ENCODE data around the gene CLPTM1.

Gene CLPTM1

DNA sequence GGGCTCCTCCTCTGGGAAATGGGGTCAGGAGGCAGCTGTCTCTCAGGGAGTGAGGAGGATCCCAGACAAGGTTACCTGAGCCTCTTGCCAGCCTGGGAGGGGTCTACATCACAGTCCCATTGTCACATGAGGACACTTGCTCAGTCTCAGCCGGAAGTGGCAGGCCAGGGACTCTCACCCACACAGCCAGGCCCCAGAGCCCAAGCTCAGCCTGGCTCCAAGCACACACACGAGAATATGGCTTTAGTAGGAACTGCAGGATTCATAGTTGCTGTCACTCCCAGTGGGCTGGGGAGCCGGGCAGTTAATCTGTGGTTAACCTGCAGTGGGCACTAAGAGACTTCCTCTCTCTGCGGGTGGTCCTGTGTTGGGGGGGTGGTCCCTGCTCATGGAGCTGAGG is 30.3 kb downstream of the CLPTM1 start:
- Histone ChIP-seq H3K4me3 (ENCODE audit: low read depth, low read length) (no peak overlapping the region), H3K4me1 (ENCODE audit: control insufficient read depth, insufficient read depth, low read length, unreplicated experiment) (no peaks in the 10 kb centered on the region), H3K27ac (ENCODE audit: low read depth, low read length) (no peak overlapping the region), H2AFZ (ENCODE audit: low read length, unreplicated experiment) (no peak overlapping the region), H3K79me2 (ENCODE audit: control insufficient read depth, insufficient read depth, low read length, unreplicated experiment) (no peaks in the 10 kb centered on the region), H3K27me3 (ENCODE audit: insufficient read depth, low read length) (no peaks in the 10 kb centered on the region), H3K36me3 (ENCODE audit: insufficient read depth, low read length) (no peaks in the 10 kb centered on the region)

DNA sequence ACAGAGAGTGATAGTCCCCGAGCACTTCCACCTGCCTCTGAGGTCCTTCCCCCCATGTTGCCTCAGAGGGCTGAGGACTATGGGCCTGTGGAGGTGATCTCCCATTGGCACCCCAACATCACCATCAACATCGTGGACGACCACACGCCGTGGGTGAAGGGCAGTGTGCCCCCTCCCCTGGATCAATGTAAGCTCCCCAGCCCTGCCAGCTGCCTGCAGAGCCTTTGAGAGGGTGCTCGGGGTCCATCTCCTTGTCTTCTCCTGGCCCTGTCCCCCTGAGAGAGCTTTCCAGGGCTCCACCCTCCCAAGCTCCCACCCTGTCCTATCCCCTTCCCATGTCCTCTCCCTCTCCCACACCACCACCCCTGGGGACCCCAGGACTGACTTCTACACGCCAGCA is 31.2 kb downstream of the CLPTM1 start:
- Histone ChIP-seq H3K36me3 (ENCODE audit: insufficient read depth, low read length) (no peaks in the 10 kb centered on the region), H3K79me2 (ENCODE audit: control insufficient read depth, insufficient read depth, low read length, unreplicated experiment) (no peaks in the 10 kb centered on the region), H3K4me3 (ENCODE audit: low read depth, low read length) (no peak overlapping the region), H3K27ac (ENCODE audit: low read depth, low read length) (no peak overlapping the region), H3K4me1 (ENCODE audit: control insufficient read depth, insufficient read depth, low read length, unreplicated experiment) (no peaks in the 10 kb centered on the region), H3K27me3 (ENCODE audit: insufficient read depth, low read length) (no peaks in the 10 kb centered on the region), H2AFZ (ENCODE audit: low read length, unreplicated experiment) (no peak overlapping the region)

DNA sequence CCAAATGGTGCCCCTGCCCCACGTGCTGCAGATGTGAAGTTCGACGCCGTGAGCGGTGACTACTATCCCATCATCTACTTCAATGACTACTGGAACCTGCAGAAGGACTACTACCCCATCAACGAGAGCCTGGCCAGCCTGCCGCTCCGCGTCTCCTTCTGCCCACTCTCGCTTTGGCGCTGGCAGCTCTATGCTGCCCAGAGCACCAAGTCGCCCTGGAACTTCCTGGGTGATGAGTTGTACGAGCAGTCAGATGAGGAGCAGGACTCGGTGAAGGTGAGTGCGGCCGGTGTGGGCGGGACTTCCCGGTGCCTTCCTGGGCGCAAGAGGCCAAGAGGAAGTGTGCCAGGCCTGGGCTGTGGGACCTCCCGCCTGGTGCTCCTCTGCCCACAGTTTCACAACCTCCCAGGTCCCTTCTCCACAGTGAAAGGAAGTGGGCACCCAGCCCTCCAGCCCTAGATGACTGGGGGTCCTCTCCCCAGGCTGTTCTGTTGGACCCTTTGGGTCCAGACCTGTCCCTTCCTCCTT is 32.0 kb downstream of the CLPTM1 start:
- no peaks in the 10 kb centered on the region for H3K4me1 ChIP-seq (ENCODE audit: control insufficient read depth, insufficient read depth, low read length, unreplicated experiment)

GRCh38 chr19:44988273-44988672 is 33.1 kb downstream of the CLPTM1 start:
- Histone ChIP-seq H3K36me3 (ENCODE audit: insufficient read depth, low read length) (no peaks in the 10 kb centered on the region), H3K27me3 (ENCODE audit: insufficient read depth, low read length) (no peaks in the 10 kb centered on the region), H3K27ac (ENCODE audit: low read depth, low read length) (no peak overlapping the region), H3K79me2 (ENCODE audit: control insufficient read depth, insufficient read depth, low read length, unreplicated experiment) (no peaks in the 10 kb centered on the region), H3K4me1 (ENCODE audit: control insufficient read depth, insufficient read depth, low read length, unreplicated experiment) (no peaks in the 10 kb centered on the region), H3K4me3 (ENCODE audit: low read depth, low read length) (no peak overlapping the region), H2AFZ (ENCODE audit: low read length, unreplicated experiment) (no peak overlapping the region)

More for the DNA sequence above, 32.0 kb downstream of the CLPTM1 start:
- Histone ChIP-seq H3K27me3 (ENCODE audit: insufficient read depth, low read length) (no peaks in the 10 kb centered on the region), H2AFZ (ENCODE audit: low read length, unreplicated experiment) (no peak overlapping the region), H3K79me2 (ENCODE audit: control insufficient read depth, insufficient read depth, low read length, unreplicated experiment) (no peaks in the 10 kb centered on the region), H3K4me3 (ENCODE audit: low read depth, low read length) (no peak overlapping the region), H3K36me3 (ENCODE audit: insufficient read depth, low read length) (no peaks in the 10 kb centered on the region), H3K27ac (ENCODE audit: low read depth, low read length) (no peak overlapping the region)

- Histone ChIP-seq H3K27ac (ENCODE audit: low read depth, low read length) (no peak overlapping the region), H3K4me3 (ENCODE audit: low read depth, low read length) (no peak overlapping the region), H2AFZ (ENCODE audit: low read length, unreplicated experiment) (no peak overlapping the region), H3K27me3 (ENCODE audit: insufficient read depth, low read length) (no peaks in the 10 kb centered on the region), H3K36me3 (ENCODE audit: insufficient read depth, low read length) (no peaks in the 10 kb centered on the region), H3K4me1 (ENCODE audit: control insufficient read depth, insufficient read depth, low read length, unreplicated experiment) (no peaks in the 10 kb centered on the region), H3K79me2 (ENCODE audit: control insufficient read depth, insufficient read depth, low read length, unreplicated experiment) (no peaks in the 10 kb centered on the region)
Observed at GRCh38 chr19:44988896-44989556, 33.8 kb downstream of the CLPTM1 start.

DNA sequence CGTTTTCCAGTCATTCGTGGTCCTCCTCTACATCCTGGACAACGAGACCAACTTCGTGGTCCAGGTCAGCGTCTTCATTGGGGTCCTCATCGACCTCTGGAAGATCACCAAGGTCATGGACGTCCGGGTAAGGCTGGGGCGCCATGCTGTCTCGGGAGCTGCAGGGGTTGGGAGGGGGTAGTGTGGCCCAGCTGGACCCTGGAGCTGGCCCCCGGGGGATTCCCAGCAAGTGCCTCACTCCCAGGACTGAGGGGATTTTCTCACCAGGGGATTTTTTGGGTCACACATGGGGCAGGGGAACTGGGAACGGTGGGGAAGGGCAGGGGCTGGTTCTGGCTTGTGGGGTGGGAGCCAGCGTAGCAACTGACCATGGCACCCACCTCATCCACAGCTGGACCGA is 35.3 kb downstream of the CLPTM1 start:
- Histone ChIP-seq H3K27me3 (ENCODE audit: insufficient read depth, low read length) (no peaks in the 10 kb centered on the region), H3K36me3 (ENCODE audit: insufficient read depth, low read length) (no peaks in the 10 kb centered on the region), H3K4me1 (ENCODE audit: control insufficient read depth, insufficient read depth, low read length, unreplicated experiment) (no peaks in the 10 kb centered on the region), H3K79me2 (ENCODE audit: control insufficient read depth, insufficient read depth, low read length, unreplicated experiment) (no peaks in the 10 kb centered on the region), H3K4me3 (ENCODE audit: low read depth, low read length) (no peak overlapping the region), H3K27ac (ENCODE audit: low read depth, low read length) (no peak overlapping the region), H2AFZ (ENCODE audit: low read length, unreplicated experiment) (no peak overlapping the region)

- H3K79me2 ChIP-seq (ENCODE audit: control insufficient read depth, insufficient read depth, low read length, unreplicated experiment), result no peaks in the 10 kb centered on the region
- H2AFZ ChIP-seq (ENCODE audit: low read length, unreplicated experiment), result no peak overlapping the region
- H3K4me1 ChIP-seq (ENCODE audit: control insufficient read depth, insufficient read depth, low read length, unreplicated experiment), result no peaks in the 10 kb centered on the region
- H3K4me3 ChIP-seq (ENCODE audit: low read depth, low read length), result no peak overlapping the region
- no peaks in the 10 kb centered on the region for H3K27me3 ChIP-seq (ENCODE audit: insufficient read depth, low read length)
- H3K27ac ChIP-seq (ENCODE audit: low read depth, low read length), result no peak overlapping the region
- no peaks in the 10 kb centered on the region for H3K36me3 ChIP-seq (ENCODE audit: insufficient read depth, low read length)
Observed at GRCh38 chr19:44990966-44991365, 35.8 kb downstream of the CLPTM1 start.

DNA sequence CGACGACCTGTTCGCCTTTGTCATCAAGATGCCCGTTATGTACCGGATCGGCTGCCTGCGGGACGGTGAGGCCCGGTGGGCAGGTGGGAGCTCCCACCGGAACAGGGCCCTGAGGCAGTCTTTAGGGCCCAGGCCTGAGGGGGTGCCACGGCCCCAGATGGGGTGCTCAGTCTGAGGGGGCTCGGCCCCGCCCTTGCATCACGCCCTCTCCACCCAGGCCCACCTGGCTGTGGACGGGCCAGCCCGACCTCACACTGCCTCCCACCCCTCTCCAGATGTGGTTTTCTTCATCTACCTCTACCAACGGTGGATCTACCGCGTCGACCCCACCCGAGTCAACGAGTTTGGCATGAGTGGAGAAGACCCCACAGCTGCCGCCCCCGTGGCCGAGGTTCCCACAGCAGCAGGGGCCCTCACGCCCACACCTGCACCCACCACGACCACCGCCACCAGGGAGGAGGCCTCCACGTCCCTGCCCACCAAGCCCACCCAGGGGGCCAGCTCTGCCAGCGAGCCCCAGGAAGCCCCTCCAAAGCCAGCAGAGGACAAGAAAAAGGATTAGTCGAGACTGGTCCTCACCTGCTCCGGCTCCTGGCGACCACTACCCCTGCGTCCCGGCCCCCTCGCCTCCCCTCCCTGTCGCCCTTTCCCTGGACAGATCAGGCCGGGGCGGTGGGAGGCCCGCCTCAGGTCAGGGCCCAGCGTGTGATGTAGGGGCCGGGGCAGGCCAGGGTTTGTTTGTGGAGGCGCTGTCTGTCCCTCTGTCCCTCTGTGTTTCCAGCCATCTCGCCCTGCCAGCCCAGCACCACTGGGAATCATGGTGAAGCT is 37.4 kb downstream of the CLPTM1 start:
- no peak overlapping the region for H3K27ac ChIP-seq (ENCODE audit: low read depth, low read length)

DNA sequence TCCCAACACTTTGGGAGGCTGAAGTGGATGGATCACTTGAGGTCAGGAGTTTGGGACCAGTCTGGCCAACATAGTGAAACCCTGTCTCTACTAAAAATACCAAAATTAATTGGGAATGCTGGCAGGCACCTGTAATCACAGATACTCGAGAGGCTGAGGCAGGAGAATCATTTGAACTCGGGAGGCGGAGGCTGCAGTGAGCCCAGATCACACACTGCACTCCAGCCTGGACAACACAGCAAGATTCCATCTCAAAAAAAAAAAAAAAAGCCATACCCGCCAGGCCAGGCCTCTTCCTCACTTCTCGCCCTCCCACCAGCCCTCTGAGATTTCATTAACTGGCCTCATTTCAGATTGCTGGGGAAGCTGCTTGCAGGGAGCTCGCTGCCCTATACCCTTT is 38.3 kb downstream of the CLPTM1 start:
- H3K36me3 ChIP-seq (ENCODE audit: insufficient read depth, low read length), result no peaks in the 10 kb centered on the region
- no peaks in the 10 kb centered on the region for H3K27me3 ChIP-seq (ENCODE audit: insufficient read depth, low read length)
- H2AFZ ChIP-seq (ENCODE audit: low read length, unreplicated experiment), result no peak overlapping the region
- no peak overlapping the region for H3K4me3 ChIP-seq (ENCODE audit: low read depth, low read length)
- H3K27ac ChIP-seq (ENCODE audit: low read depth, low read length), result no peak overlapping the region
- H3K79me2 ChIP-seq (ENCODE audit: control insufficient read depth, insufficient read depth, low read length, unreplicated experiment), result no peaks in the 10 kb centered on the region
- H3K4me1 ChIP-seq (ENCODE audit: control insufficient read depth, insufficient read depth, low read length, unreplicated experiment), result no peaks in the 10 kb centered on the region

More for the DNA sequence above, 37.4 kb downstream of the CLPTM1 start:
- Histone ChIP-seq H3K4me3 (ENCODE audit: low read depth, low read length) (no peak overlapping the region), H3K27me3 (ENCODE audit: insufficient read depth, low read length) (no peaks in the 10 kb centered on the region), H2AFZ (ENCODE audit: low read length, unreplicated experiment) (no peak overlapping the region), H3K79me2 (ENCODE audit: control insufficient read depth, insufficient read depth, low read length, unreplicated experiment) (no peaks in the 10 kb centered on the region), H3K36me3 (ENCODE audit: insufficient read depth, low read length) (no peaks in the 10 kb centered on the region), H3K4me1 (ENCODE audit: control insufficient read depth, insufficient read depth, low read length, unreplicated experiment) (no peaks in the 10 kb centered on the region)

GRCh38 chr19:44993926-44994537 is 38.9 kb downstream of the CLPTM1 start:
- Histone ChIP-seq H3K4me3 (ENCODE audit: low read depth, low read length) (no peak overlapping the region), H3K4me1 (ENCODE audit: control insufficient read depth, insufficient read depth, low read length, unreplicated experiment) (no peaks in the 10 kb centered on the region), H3K27me3 (ENCODE audit: insufficient read depth, low read length) (no peaks in the 10 kb centered on the region), H3K79me2 (ENCODE audit: control insufficient read depth, insufficient read depth, low read length, unreplicated experiment) (no peaks in the 10 kb centered on the region), H3K36me3 (ENCODE audit: insufficient read depth, low read length) (no peaks in the 10 kb centered on the region), H2AFZ (ENCODE audit: low read length, unreplicated experiment) (no peak overlapping the region), H3K27ac (ENCODE audit: low read depth, low read length) (no peak overlapping the region)
